ENCODE measurements around the gene ATP9A.

GRCh38 chr20:51661609-51662178 lies 106.5 kb downstream of the ATP9A start:
- no peak for TF ChIP-seq TAF1 (IDR thresholded peaks at IDR 0.05; ENCODE audit: low read depth, low read length)
- TF ChIP-seq POLR2AphosphoS5 (IDR thresholded peaks at IDR 0.05; ENCODE audit: low read depth, low read length), result no peak
- TF ChIP-seq POLR2A (IDR thresholded peaks at IDR 0.05; ENCODE audit: low read depth, low read length), result no peak
- TF ChIP-seq SPI1 (IDR thresholded peaks at IDR 0.05; ENCODE audit: low read depth, low read length), result no peak
- TF ChIP-seq PAX5 (IDR thresholded peaks at IDR 0.05; ENCODE audit: insufficient read depth, low read length, severe bottlenecking), result no peak
- no peak for TF ChIP-seq POU2F2 (IDR thresholded peaks at IDR 0.05; ENCODE audit: low read depth, low read length)
